ENCODE measurements around the gene CEACAM1. TPM values are rescaled to one million over a fixed set of nuclear protein-coding genes. Genes with fewer than 3 reads are reported as not detected.

The CEACAM1 gene
- total and polyA plus RNA-seq, 2 donors (not counting 1 experiment from before 2014, with no cell fraction given), result 0.03 TPM; not detected in 1

DNA sequence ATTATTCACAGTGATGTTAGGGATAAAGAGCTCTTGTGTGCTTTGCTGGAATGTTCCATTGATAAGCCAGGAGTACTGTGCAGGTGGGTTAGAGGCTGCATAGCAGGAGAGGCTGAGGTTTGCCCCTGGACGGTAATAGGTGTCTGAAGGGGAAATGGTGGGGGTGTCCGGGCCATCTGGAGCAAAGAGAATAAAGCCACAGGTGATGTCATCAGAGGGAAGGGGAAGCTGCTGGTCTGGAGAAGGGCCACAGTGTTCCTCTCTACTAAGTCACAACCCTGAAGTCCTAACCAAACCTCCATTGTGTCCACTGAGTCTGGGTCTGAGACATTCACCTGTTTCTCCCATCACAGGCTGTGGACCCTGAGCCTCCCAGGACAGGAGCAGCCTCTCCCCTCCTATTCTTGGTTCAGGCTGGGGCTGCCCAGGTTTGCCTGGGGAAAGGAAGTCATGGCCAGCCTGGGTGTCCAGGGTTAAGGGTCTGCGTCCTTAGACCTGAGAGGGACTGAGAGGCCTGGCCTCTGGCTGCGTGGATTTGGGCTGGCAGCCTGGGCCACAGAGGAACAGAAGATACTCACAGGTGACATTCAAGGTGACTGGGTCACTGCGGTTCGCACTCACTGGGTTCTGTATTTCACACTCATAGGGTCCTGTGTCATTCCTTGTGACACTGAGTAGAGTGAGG is 6.8 kb downstream of the CEACAM1 start:
- H4K20me1 ChIP-seq (ENCODE audit: control insufficient read depth, extremely low read depth, insufficient read depth, low read length), result no peaks in the 10 kb centered on the region
- no peak overlapping the region for H3K4me3 ChIP-seq (replicated peaks in 1 of 4; ENCODE audit: control extremely low read depth in 1 of 4, insufficient read depth in 1 of 4, low read depth in 3 of 4, low read length in 4 of 4)
- no peaks in the 10 kb centered on the region for H3K4me1 ChIP-seq (ENCODE audit: control insufficient read depth, extremely low read depth, insufficient read depth, low read length)
- TF ChIP-seq EZH2 (IDR thresholded peaks at IDR 0.05; ENCODE audit: low read length, missing control alignments), result no peak
- TF ChIP-seq, protein P1, sequence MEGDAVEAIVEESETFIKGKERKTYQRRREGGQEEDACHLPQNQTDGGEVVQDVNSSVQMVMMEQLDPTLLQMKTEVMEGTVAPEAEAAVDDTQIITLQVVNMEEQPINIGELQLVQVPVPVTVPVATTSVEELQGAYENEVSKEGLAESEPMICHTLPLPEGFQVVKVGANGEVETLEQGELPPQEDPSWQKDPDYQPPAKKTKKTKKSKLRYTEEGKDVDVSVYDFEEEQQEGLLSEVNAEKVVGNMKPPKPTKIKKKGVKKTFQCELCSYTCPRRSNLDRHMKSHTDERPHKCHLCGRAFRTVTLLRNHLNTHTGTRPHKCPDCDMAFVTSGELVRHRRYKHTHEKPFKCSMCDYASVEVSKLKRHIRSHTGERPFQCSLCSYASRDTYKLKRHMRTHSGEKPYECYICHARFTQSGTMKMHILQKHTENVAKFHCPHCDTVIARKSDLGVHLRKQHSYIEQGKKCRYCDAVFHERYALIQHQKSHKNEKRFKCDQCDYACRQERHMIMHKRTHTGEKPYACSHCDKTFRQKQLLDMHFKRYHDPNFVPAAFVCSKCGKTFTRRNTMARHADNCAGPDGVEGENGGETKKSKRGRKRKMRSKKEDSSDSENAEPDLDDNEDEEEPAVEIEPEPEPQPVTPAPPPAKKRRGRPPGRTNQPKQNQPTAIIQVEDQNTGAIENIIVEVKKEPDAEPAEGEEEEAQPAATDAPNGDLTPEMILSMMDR (conservative IDR thresholded peaks at IDR 0.05 in 1 of 2, IDR thresholded peaks at IDR 0.05 in 1 of 2; ENCODE audit: low read depth in 1 of 2, low read length in 2 of 2), result no peak
- no peaks in the 10 kb centered on the region for H3K9me3 ChIP-seq (ENCODE audit: control insufficient read depth, insufficient read depth, low read depth, low read length)
- no peak overlapping the region for H2AFZ ChIP-seq (ENCODE audit: low read length)
- H3K9ac ChIP-seq (ENCODE audit: insufficient read depth, low read length), result no peak overlapping the region
- no peak for DNase-seq (ENCODE audit: low read depth in 2 of 2)
- no peaks in the 10 kb centered on the region for H3K36me3 ChIP-seq (ENCODE audit: control insufficient read depth, insufficient read depth, low read length)
- H3K27me3 ChIP-seq (ENCODE audit: control insufficient read depth, insufficient read depth, low read length), result no peaks in the 10 kb centered on the region
- no peak overlapping the region for H3K4me2 ChIP-seq (ENCODE audit: extremely low read depth, insufficient read depth, low read length)
- H3K79me2 ChIP-seq (ENCODE audit: control insufficient read depth, insufficient read depth, low read length), result no peaks in the 10 kb centered on the region
- no peak overlapping the region for H3K27ac ChIP-seq (ENCODE audit: insufficient read depth, low read length)

DNA sequence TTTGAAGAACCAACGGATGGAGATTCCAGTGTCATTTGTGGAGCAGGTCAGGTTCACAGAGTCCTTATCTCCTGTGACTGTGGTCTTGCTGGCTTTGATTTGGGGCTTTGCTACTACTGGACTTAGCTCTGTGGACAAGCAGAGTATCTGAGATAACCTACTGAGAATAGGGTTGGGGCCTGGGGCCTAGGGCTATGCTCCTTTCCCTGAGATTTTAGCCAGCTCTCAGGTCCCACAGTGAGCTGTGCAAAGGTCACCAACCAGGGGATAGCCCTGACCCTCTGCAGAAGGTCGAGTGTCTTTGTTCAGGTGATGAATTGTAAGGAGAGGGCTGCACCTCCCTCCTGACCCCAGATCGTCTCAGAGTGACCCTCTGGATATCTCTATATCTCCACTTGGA is 9.2 kb downstream of the CEACAM1 start:
- H3K9ac ChIP-seq (ENCODE audit: insufficient read depth, low read length), result no peak overlapping the region
- H3K27ac ChIP-seq (ENCODE audit: insufficient read depth, low read length), result no peak overlapping the region
- H4K20me1 ChIP-seq (ENCODE audit: control insufficient read depth, extremely low read depth, insufficient read depth, low read length), result no peaks in the 10 kb centered on the region
- no peaks in the 10 kb centered on the region for H3K9me3 ChIP-seq (ENCODE audit: control insufficient read depth, insufficient read depth, low read depth, low read length)
- no peak overlapping the region for H3K4me3 ChIP-seq (replicated peaks in 1 of 4; ENCODE audit: control extremely low read depth in 1 of 4, insufficient read depth in 1 of 4, low read depth in 3 of 4, low read length in 4 of 4)
- H3K27me3 ChIP-seq (ENCODE audit: control insufficient read depth, insufficient read depth, low read length), result no peaks in the 10 kb centered on the region
- H3K4me1 ChIP-seq (ENCODE audit: control insufficient read depth, extremely low read depth, insufficient read depth, low read length), result no peaks in the 10 kb centered on the region
- no peak for DNase-seq (ENCODE audit: low read depth in 2 of 2)
- H3K79me2 ChIP-seq (ENCODE audit: control insufficient read depth, insufficient read depth, low read length), result no peaks in the 10 kb centered on the region
- TF ChIP-seq EZH2 (IDR thresholded peaks at IDR 0.05; ENCODE audit: low read length, missing control alignments), result no peak
- TF ChIP-seq, protein P1 (conservative IDR thresholded peaks at IDR 0.05 in 1 of 2, IDR thresholded peaks at IDR 0.05 in 1 of 2; ENCODE audit: low read depth in 1 of 2, low read length in 2 of 2), result no peak
- H2AFZ ChIP-seq (ENCODE audit: low read length), result no peak overlapping the region
- H3K4me2 ChIP-seq (ENCODE audit: extremely low read depth, insufficient read depth, low read length), result no peak overlapping the region
- no peaks in the 10 kb centered on the region for H3K36me3 ChIP-seq (ENCODE audit: control insufficient read depth, insufficient read depth, low read length)

DNA sequence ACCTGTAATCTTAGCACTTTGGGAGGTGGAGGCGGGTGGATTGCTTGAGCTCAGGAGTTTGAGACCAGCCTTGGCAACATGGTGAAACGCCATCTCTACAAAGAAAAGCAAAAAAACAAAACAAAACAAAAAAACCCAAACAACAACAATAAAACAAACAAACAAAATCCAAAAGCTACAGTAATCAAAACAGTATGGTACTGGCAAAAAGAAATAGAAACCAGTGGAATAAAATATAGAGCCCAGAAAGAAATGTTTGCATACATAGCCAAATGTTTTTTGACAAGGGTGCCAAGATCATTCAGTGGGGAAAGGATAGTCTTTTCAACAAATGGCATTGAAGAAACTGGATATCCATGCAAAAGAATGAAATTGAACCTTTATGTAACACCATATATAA is 11.5 kb downstream of the CEACAM1 start:
- H3K27me3 ChIP-seq (ENCODE audit: control insufficient read depth, insufficient read depth, low read length), result no peaks in the 10 kb centered on the region
- no peaks in the 10 kb centered on the region for H3K79me2 ChIP-seq (ENCODE audit: control insufficient read depth, insufficient read depth, low read length)
- no peak for TF ChIP-seq EZH2 (IDR thresholded peaks at IDR 0.05; ENCODE audit: low read length, missing control alignments)
- TF ChIP-seq, protein P1 (conservative IDR thresholded peaks at IDR 0.05 in 1 of 2, IDR thresholded peaks at IDR 0.05 in 1 of 2; ENCODE audit: low read depth in 1 of 2, low read length in 2 of 2), result no peak
- H3K9me3 ChIP-seq (ENCODE audit: control insufficient read depth, insufficient read depth, low read depth, low read length), result no peaks in the 10 kb centered on the region
- H2AFZ ChIP-seq (ENCODE audit: low read length), result no peak overlapping the region
- H3K4me2 ChIP-seq (ENCODE audit: extremely low read depth, insufficient read depth, low read length), result no peak overlapping the region
- H3K4me1 ChIP-seq (ENCODE audit: control insufficient read depth, extremely low read depth, insufficient read depth, low read length), result no peaks in the 10 kb centered on the region
- no peak overlapping the region for H3K27ac ChIP-seq (ENCODE audit: insufficient read depth, low read length)
- H3K4me3 ChIP-seq (replicated peaks in 1 of 4; ENCODE audit: control extremely low read depth in 1 of 4, insufficient read depth in 1 of 4, low read depth in 3 of 4, low read length in 4 of 4), result no peak overlapping the region
- H3K9ac ChIP-seq (ENCODE audit: insufficient read depth, low read length), result no peak overlapping the region
- no peaks in the 10 kb centered on the region for H3K36me3 ChIP-seq (ENCODE audit: control insufficient read depth, insufficient read depth, low read length)
- DNase-seq (ENCODE audit: low read depth in 2 of 2), result no peak
- H4K20me1 ChIP-seq (ENCODE audit: control insufficient read depth, extremely low read depth, insufficient read depth, low read length), result no peaks in the 10 kb centered on the region

All from fibroblast of lung (primary cell).